GM18526 (cell line): ENCODE measurements around the gene PREP.

Experiments
- POLR2A ChIP-seq: IDR thresholded peaks from 3 replicates; pipeline ENCODE4 v1.6.1; 2011; ENCODE audit not compliant: insufficient read length; ENCODE audit errors: extremely low read depth

Gene PREP

GRCh38 chr6:105330913-105331312 lies 72.0 kb downstream of the PREP start:
- no peak for TF ChIP-seq POLR2A

GRCh38 chr6:105330364-105330763 lies 72.5 kb downstream of the PREP start:
- no peak for TF ChIP-seq POLR2A

- no peak for TF ChIP-seq POLR2A
Observed at GRCh38 chr6:105326833-105327770, 75.8 kb downstream of the PREP start.

- no peak for TF ChIP-seq POLR2A
Observed at GRCh38 chr6:105326216-105326615, 76.7 kb downstream of the PREP start.

GRCh38 chr6:105324386-105324950 lies 78.4 kb downstream of the PREP start:
- TF ChIP-seq POLR2A = no peak

GRCh38 chr6:105322499-105323225 lies 80.2 kb downstream of the PREP start:
- TF ChIP-seq POLR2A = no peak

- no peak for TF ChIP-seq POLR2A
Observed at GRCh38 chr6:105321728-105322127, 81.2 kb downstream of the PREP start.

GRCh38 chr6:105321207-105321606 lies 81.7 kb downstream of the PREP start:
- TF ChIP-seq POLR2A = no peak

- TF ChIP-seq POLR2A = no peak
Observed at GRCh38 chr6:105320765-105321164, 82.1 kb downstream of the PREP start.

- no peak for TF ChIP-seq POLR2A
Observed at GRCh38 chr6:105320271-105320670, 82.6 kb downstream of the PREP start.

- no peak for TF ChIP-seq POLR2A
Observed at GRCh38 chr6:105319331-105319730, 83.6 kb downstream of the PREP start.

- no peak for TF ChIP-seq POLR2A
Observed at GRCh38 chr6:105318660-105319059, 84.2 kb downstream of the PREP start.

- TF ChIP-seq POLR2A = no peak
Observed at GRCh38 chr6:105317607-105318533, 85.0 kb downstream of the PREP start.

GRCh38 chr6:105313211-105313610 lies 89.7 kb downstream of the PREP start:
- no peak for TF ChIP-seq POLR2A

- TF ChIP-seq POLR2A = no peak
Observed at GRCh38 chr6:105310947-105311346, 91.9 kb downstream of the PREP start.
